ENCODE data around the gene EPOP. TPM values are rescaled to one million over a fixed set of nuclear protein-coding genes. Genes with fewer than 3 reads are reported as not detected.
"Not testable (repeated sequence)": the region's sequence is repeated elsewhere in the genome, so short reads cannot be mapped to it uniquely, and the experiment has no call there.

Gene EPOP
- total RNA-seq, 2 experiments from 2014 or later, result 33.6 to 33.7 TPM

DNA sequence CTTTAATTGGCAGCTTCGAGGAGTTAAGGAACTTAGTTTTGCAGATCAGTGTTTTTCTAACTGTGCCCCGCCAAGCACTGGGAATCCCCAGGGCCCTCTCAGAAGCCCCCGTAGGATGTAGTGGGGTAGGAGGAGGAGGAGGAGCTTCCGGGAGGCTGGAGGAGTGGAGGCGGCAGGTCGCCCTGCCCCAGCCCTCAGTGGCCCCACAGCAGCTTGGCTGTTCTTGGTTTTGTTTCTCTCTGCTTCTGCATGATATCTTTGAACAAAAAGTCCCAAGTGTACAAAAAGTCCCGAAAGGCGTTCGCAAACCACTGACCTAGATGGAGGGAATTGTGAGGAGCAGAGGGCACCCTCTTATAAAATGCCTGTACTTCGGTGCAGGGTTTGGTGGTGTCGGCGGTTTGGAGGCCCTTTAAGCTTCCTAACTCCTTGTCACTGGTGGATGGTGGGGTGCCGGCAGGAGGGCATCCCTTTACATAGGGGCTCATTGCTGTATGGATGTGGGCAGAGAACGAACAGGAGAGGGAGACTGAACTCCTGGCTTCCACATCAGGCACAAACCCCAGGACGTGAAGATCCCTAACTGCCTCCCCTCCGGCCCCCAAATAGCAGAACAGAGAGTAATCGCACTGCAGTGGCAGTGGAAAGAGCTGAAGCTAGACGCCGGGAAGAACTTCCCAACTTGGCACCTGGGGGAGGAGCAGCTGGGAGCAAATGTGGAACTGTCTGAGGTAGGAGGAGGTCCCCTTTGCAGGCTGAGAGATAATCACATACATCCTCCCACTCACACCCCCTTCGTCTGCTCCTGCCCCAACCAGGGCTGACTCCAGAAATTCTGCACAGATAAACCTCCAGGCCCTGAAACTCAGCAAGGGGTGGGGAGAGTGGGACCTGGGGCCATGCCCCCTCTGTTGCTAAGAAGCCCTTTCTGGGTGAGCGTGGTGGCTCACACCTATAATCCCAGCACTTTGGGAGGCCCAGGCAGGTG lies 20.1 kb downstream of the EPOP start:
- H3K27me3 Mint-ChIP-seq, result peaks cover 24% of the 10 kb centered on the region
- no peak overlapping the region for H3K27ac Mint-ChIP-seq
- no peaks in the 10 kb centered on the region for H3K36me3 Mint-ChIP-seq
- peak overlapping the region; percentile 40 for H3K4me3 Mint-ChIP-seq
- H3K4me1 Mint-ChIP-seq, result peaks cover 28% of the 10 kb centered on the region
- no peaks in the 10 kb centered on the region for H3K9me3 Mint-ChIP-seq
- DNase-seq, result peak; percentile 45

DNA sequence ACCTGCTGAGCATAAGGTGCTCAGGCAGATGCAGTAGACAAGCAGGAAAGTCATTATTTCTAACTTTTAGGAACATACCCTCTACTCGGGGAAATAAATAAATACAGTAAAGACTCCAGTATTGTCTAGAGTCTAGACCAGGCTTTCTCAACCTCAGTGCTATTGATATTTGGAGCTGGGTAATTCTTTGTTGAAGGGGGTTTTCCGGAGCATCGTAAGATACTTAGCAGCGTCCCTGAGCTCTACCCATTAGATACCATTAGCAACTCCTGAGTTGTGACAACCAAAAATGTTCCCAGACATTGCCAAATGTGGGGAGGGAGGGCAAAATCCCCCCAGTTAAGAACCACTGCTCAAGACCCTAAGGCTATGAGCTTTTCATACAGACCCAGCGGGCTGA lies 21.1 kb downstream of the EPOP start:
- Mint-ChIP-seq H3K4me1 (peaks cover 27% of the 10 kb centered on the region), H3K27me3 (peaks cover 20% of the 10 kb centered on the region), H3K36me3 (no peaks in the 10 kb centered on the region), H3K27ac (no peak overlapping the region), H3K9me3 (no peaks in the 10 kb centered on the region), H3K4me3 (no peak overlapping the region)
- no peak for DNase-seq

DNA sequence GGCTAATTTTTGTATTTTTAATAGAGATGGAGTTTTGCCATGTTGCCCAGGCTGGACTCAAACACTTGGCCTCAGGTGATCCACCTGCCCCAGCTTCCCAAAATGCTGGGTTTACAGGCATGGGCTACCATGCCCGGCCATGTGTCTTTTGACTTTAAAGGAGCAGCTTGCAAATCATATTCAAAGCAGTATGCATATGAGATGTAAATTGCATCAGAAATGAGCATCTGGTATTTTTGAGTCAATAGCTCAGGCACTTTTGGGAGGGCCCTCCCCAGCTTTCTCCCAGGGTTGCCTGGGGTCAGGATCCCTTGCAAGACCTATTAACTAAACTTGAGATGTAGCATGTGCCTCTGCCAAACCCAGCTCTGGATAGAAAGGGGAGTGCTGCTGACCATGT lies 21.5 kb downstream of the EPOP start:
- peaks cover 17% of the 10 kb centered on the region for H3K27me3 Mint-ChIP-seq
- DNase-seq, result no peak
- H3K27ac Mint-ChIP-seq, result no peak overlapping the region
- no peaks in the 10 kb centered on the region for H3K9me3 Mint-ChIP-seq
- no peak overlapping the region for H3K4me3 Mint-ChIP-seq
- peaks cover 22% of the 10 kb centered on the region for H3K4me1 Mint-ChIP-seq
- no peaks in the 10 kb centered on the region for H3K36me3 Mint-ChIP-seq

DNA sequence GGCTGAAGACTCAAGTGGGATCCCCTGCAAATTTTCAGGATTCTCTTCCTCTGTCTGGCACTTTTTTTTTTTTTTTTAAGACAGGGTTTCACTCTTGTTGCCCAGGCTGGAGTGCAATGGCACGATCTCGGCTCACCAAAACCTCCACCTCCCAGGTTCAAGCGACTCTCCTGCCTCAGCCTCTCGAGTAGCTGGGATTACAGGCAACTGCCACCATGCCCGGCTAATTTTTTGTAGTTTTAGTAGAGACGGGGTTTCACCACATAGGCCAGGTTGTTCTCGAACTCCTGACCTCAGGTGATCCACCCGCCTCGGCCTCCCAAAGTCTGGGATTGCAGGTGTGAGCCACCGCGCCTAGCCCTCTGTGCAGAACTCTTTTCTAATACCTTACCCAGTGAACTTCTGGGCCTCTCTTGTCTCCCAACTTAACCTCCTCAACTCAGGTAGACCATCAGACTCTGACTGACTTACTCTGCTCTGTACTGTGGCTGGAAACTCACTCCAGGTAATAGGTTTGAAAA lies 24.0 kb downstream of the EPOP start:
- H3K36me3 Mint-ChIP-seq, H3K4me3 Mint-ChIP-seq, DNase-seq, H3K9me3 Mint-ChIP-seq, H3K27ac Mint-ChIP-seq: not testable (repeated sequence)
- H3K27me3 Mint-ChIP-seq, result peaks cover 11% of the 10 kb centered on the region
- H3K4me1 Mint-ChIP-seq, result peaks cover 17% of the 10 kb centered on the region

DNA sequence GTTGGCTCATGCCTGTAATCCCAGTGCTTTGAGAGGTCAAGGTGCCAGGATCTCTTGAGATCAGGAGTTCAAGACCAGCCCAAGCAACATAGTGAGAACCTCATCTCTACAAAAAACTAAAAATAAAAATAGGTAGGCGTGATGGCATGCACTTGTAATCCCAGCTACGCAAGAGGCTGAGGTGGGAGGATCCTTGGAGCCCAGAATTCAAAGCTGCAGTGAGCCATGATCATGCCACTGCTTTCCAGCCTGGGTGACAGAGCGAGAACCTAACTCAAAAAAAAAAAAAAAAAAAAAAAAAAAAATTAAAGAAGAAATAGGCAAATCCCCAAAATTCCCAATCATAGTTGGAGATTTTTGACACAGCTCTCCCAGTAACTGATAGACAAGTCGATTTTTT lies 36.8 kb downstream of the EPOP start:
- DNase-seq, result no peak
- Mint-ChIP-seq H3K4me1 (no peaks in the 10 kb centered on the region), H3K9me3 (no peaks in the 10 kb centered on the region), H3K36me3 (no peaks in the 10 kb centered on the region), H3K4me3 (no peak overlapping the region), H3K27ac (no peak overlapping the region), H3K27me3 (peaks cover 36% of the 10 kb centered on the region)

DNA sequence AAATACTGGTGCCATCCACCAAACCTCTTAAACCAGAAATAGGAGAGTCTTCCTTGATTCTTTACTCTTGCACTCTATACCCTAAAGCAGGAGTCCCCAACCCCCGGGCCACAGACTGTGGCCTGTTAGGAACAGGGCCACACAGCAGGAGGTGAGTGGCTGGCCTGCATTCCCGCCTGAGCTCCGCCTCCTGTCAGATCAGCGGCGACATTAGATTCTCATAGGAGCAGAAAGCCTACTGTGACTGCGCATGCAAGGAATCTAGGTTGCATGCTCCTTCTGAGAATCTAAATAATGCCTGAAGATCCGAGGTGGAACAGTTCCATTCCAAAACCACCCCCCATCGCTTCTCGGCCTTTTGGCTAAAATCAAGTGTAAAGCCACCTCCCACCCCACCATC lies 38.7 kb downstream of the EPOP start:
- Mint-ChIP-seq H3K27me3 (peaks cover 30% of the 10 kb centered on the region), H3K4me3 (no peak overlapping the region), H3K9me3 (no peaks in the 10 kb centered on the region), H3K27ac (no peak overlapping the region), H3K36me3 (no peaks in the 10 kb centered on the region), H3K4me1 (no peaks in the 10 kb centered on the region)
- no peak for DNase-seq

DNA sequence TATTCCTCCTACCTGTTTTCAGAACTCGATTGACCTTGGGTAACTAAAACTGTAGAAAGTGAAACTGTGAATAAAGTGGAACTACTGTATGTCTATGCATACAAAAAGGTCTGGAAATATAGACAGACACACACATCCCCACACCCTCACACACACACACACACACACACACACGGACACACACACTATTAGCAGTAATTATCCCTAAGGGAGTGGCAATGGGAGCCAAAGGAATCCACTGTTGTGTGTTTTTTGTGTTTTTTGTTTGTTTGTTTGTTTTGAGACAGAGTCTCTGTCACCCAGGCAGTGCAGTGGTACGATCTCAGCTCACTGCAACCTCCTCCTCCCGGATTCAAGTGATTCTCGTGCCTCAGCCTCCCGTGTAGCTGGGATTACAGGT lies 42.4 kb downstream of the EPOP start:
- no peak for DNase-seq
- Mint-ChIP-seq H3K27ac (no peak overlapping the region), H3K4me3 (no peak overlapping the region), H3K4me1 (no peaks in the 10 kb centered on the region), H3K36me3 (no peaks in the 10 kb centered on the region), H3K9me3 (no peaks in the 10 kb centered on the region), H3K27me3 (peaks cover 15% of the 10 kb centered on the region)

DNA sequence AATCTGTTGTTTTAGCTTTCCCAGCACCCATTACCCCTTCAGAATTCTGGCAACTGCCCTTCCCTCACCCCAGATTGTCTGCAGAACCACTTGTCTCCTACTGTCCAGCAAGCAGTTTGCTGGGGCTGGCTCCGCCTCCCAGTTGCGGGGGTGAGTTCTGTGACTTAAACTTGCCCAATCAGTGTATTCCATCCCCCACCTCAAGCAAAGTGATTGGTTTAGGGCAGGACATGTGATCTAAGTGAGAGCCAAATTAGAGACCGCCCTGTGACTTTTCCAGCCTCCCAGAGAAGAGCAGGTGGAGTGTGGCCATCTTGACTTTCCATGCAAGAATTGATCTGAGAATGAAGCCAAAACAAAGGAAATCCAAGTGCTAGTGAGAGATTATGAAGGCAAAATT lies 46.3 kb downstream of the EPOP start:
- H3K27me3 Mint-ChIP-seq, result peaks cover 12% of the 10 kb centered on the region
- peaks cover 3% of the 10 kb centered on the region for H3K9me3 Mint-ChIP-seq
- DNase-seq, result no peak
- peaks cover 4% of the 10 kb centered on the region for H3K4me1 Mint-ChIP-seq
- no peaks in the 10 kb centered on the region for H3K36me3 Mint-ChIP-seq
- H3K4me3 Mint-ChIP-seq, result no peak overlapping the region
- no peak overlapping the region for H3K27ac Mint-ChIP-seq

DNA sequence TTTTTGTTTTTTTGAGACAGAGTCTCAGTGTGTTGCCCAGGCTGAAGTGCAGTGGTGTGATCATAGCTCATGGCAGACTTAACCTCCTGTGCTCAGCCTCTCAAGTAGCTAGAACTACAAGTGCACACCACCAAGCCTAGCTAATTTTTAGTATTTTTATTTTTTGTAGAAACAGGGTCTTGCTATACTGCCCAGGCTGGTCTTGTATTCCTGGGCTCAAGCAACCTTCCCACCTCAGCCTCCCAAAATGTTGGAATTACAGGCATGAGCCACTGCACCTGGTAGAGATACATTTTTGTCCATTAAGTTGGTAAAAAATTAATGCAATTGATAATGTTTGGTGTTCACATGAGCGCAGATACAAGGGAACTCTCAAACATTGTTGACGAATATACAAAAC lies 46.8 kb downstream of the EPOP start:
- DNase-seq, result no peak
- Mint-ChIP-seq H3K4me1 (peaks cover 4% of the 10 kb centered on the region), H3K4me3 (no peak overlapping the region)

DNA sequence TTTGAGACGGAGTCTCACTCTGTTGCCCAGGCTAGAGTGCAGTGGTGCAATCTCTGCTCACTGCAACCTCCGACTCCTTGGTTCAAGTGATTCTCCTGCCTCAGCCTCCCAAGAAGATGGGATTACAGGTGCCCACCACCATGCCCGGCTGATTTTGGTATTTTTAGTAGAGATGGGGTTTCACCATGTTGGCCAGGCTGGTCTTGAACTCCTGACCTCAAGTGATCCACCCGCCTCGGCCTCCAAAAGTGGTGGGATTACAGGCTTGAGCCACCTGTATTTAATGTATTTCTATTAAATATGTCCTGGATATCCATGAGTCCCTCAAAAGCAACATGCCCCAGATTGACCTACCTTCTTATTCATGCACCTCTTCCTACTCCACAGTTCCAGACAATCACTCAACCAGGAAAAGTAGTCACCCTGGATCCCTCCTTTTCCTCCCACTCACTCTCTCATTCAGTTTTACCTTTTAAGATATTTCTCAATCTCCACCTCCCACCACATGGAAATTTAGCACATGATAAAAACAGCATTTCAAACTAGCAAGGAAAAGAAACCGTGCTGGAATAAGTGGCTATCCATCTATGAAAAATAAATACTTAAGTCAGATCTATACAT lies 48.0 kb downstream of the EPOP start:
- not testable (repeated sequence) for H3K9me3 Mint-ChIP-seq, H3K4me3 Mint-ChIP-seq, H3K27ac Mint-ChIP-seq, H3K36me3 Mint-ChIP-seq, H3K4me1 Mint-ChIP-seq, DNase-seq
- peaks cover 20% of the 10 kb centered on the region for H3K27me3 Mint-ChIP-seq

More for the DNA sequence above, 46.8 kb downstream of the EPOP start:
- H3K36me3 Mint-ChIP-seq, result no peaks in the 10 kb centered on the region
- no peak overlapping the region for H3K27ac Mint-ChIP-seq
- H3K27me3 Mint-ChIP-seq, result peaks cover 11% of the 10 kb centered on the region
- H3K9me3 Mint-ChIP-seq, result peaks cover 3% of the 10 kb centered on the region

DNA sequence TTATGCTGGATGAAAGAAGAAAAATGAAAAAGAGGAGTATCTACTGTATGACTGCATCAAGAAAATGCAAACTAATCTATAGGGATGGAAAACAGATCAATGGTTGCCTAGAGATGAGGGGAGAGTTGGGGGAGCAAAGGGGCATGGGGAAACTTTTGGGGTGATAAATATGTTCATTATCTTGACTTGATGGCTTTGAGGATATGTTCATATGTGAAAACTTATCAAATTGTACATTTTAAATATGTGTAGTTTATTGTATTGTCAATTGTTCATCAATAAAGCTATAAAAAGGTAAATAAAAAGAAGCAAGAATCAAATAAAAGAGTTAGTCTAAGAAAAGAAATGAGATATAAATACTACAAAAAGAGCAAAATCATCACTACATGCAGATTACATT lies 49.3 kb downstream of the EPOP start:
- Mint-ChIP-seq H3K36me3 (no peaks in the 10 kb centered on the region), H3K4me3 (no peak overlapping the region), H3K9me3 (peaks cover 3% of the 10 kb centered on the region), H3K27ac (no peak overlapping the region), H3K4me1 (peaks cover 4% of the 10 kb centered on the region), H3K27me3 (peaks cover 32% of the 10 kb centered on the region)
- no peak for DNase-seq

DNA sequence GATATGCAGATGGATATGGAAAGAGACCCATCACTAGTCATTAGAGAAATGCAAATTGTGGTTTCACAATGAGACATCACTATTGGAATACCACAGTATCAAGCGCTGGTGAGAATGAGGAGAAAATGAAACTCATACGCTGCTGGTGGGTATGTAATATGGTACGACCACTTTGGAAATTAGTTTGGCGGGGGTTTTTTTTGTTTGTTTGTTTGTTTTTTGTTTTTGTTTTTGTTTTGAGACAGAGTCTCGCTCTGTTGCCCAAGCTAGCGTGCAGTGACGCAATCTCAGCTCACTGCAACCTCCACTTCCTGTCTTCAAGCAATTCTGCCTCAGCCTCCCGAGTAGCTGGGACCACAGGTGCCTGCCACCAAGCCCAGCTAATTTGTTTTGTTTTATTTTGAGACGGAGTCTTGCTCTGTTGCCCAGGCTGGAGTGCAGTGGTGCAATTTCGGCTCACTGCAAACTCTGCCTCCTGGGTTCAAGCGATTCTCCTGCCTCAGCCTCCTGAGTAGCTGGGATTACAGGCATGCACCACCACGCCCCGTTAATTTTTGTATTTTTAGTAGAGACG lies 49.9 kb downstream of the EPOP start:
- peaks cover 32% of the 10 kb centered on the region for H3K27me3 Mint-ChIP-seq
- not testable (repeated sequence) for DNase-seq, H3K36me3 Mint-ChIP-seq, H3K9me3 Mint-ChIP-seq, H3K4me3 Mint-ChIP-seq, H3K27ac Mint-ChIP-seq, H3K4me1 Mint-ChIP-seq

Data from activated naive CD8-positive, alpha-beta T cell treated with anti-CD3 and anti-CD28 coated beads for 36 hours (primary cell).